HepG2 (cell line): ENCODE data around the gene AFF4. TPM values are rescaled to one million over a fixed set of nuclear protein-coding genes. Genes with fewer than 3 reads are reported as not detected.
A peak's percentile ranks its signal among the peaks of the same experiment; 100 is the strongest.

Source experiments
- FOSL2 ChIP-seq: sonication (generic); formaldehyde crosslinking; IDR thresholded peaks from 2 replicates; pipeline ENCODE4 v1.4.0; 2020; ENCODE audit warnings: missing genetic modification reagents
- FOXM1 ChIP-seq: sonication (generic); formaldehyde crosslinking; IDR thresholded peaks from 2 replicates; pipeline ENCODE4 v1.5.0; 2020; ENCODE audit warnings: missing genetic modification reagents
- HINFP ChIP-seq: sonication (generic); formaldehyde crosslinking; IDR thresholded peaks from 2 replicates; pipeline ENCODE4 v1.4.0; 2020; ENCODE audit warnings: low read depth, mild to moderate bottlenecking, missing genetic modification reagents
- HNRNPH1 ChIP-seq: fragments of 200-400 bp; formaldehyde crosslinking; optimal IDR thresholded peaks from 2 replicates; pipeline ENCODE3; 2017; ENCODE audit warnings: mild to moderate bottlenecking, low read depth, low read length
- JUNB ChIP-seq: sonication (generic); formaldehyde crosslinking; IDR thresholded peaks from 2 replicates; pipeline ENCODE4 v1.8.0; 2022; ENCODE audit warnings: missing genetic modification reagents, mild to moderate bottlenecking, borderline replicate concordance
- MEF2D ChIP-seq: sonication (generic); formaldehyde crosslinking; IDR thresholded peaks from 2 replicates; pipeline ENCODE4 v1.5.1; 2020; ENCODE audit warnings: mild to moderate bottlenecking, missing genetic modification reagents
- MIXL1 ChIP-seq: IDR thresholded peaks from 2 replicates; pipeline ENCODE4 v1.6.1; 2016
- NFYC ChIP-seq: IDR thresholded peaks from 2 replicates; pipeline ENCODE4 v1.6.1; 2016; ENCODE audit warnings: missing genetic modification reagents, missing compliant biosample characterization
- NR2C2 ChIP-seq: sonication (generic); formaldehyde crosslinking; IDR thresholded peaks from 2 replicates; pipeline ENCODE4 v1.4.0; 2020; ENCODE audit warnings: missing genetic modification reagents, mild to moderate bottlenecking, moderate library complexity, borderline replicate concordance
- SP1 ChIP-seq, 2 experiments: fragments of 450-650 bp in 1 of 2; sonication (generic) in 1 of 2; formaldehyde crosslinking in 1 of 2; IDR thresholded peaks; 2 replicates each; pipeline versions ENCODE4 v1.4.0 to v1.6.1; 2016 to 2020; ENCODE audit warnings: missing genetic modification reagents in 1 of 2
- SSRP1 ChIP-seq: IDR thresholded peaks from 2 replicates; pipeline ENCODE4 v1.6.1; 2016; ENCODE audit warnings: control low read depth
- THRA ChIP-seq: sonication (generic); formaldehyde crosslinking; IDR thresholded peaks from 2 replicates; pipeline ENCODE4 v1.4.0; 2020; ENCODE audit warnings: missing genetic modification reagents, borderline replicate concordance
- TIGD3 ChIP-seq: sonication (generic); formaldehyde crosslinking; IDR thresholded peaks from 2 replicates; pipeline ENCODE4 v1.5.1; 2020; ENCODE audit warnings: mild to moderate bottlenecking, missing genetic modification reagents, borderline replicate concordance
- ZBTB7B ChIP-seq: sonication (generic); formaldehyde crosslinking; IDR thresholded peaks from 2 replicates; pipeline ENCODE4 v1.4.0; 2020; ENCODE audit warnings: missing genetic modification reagents
- ZNF101 ChIP-seq: sonication (generic); formaldehyde crosslinking; IDR thresholded peaks from 2 replicates; pipeline ENCODE4 v1.4.0; 2020; ENCODE audit warnings: mild to moderate bottlenecking, low read depth, missing genetic modification reagents, borderline replicate concordance
- ZNF230 ChIP-seq: sonication (generic); formaldehyde crosslinking; IDR thresholded peaks from 2 replicates; pipeline ENCODE4 v1.4.0; 2020; ENCODE audit warnings: mild to moderate bottlenecking, missing genetic modification reagents
- ZNF263 ChIP-seq: sonication (generic); formaldehyde crosslinking; IDR thresholded peaks from 2 replicates; pipeline ENCODE4 v1.4.0; 2020; ENCODE audit warnings: missing genetic modification reagents
- ZNF614 ChIP-seq: IDR thresholded peaks from 2 replicates; pipeline ENCODE4 v1.6.1; 2018; ENCODE audit warnings: missing biosample characterization, missing genetic modification reagents, inconsistent platforms, borderline replicate concordance
- ZNF766 ChIP-seq: sonication (generic); formaldehyde crosslinking; IDR thresholded peaks from 2 replicates; pipeline ENCODE4 v1.5.0; 2020; ENCODE audit warnings: missing genetic modification reagents, borderline replicate concordance
- polyA plus RNA-seq, 8 experiments: library from polyadenylated mRNA; depleted of rRNA in 3 of 8; stranded (reverse) in 7 of 8; unstranded in 1 of 8; fragments of >200 nt; fragmentation: Illumina TruSeq in 4 of 8; extraction: Trizol in 4 of 8; gene quantifications; 2 replicates each; pipeline versions ENCODE4 v1.2.1 to v1.2.3, GENCODE V29; 2011 to 2016; ENCODE audit warnings: low read depth in 4 of 8, missing spikeins in 1 of 8, mixed read lengths in 1 of 8; ENCODE audit not compliant: insufficient read depth in 1 of 8
- total RNA-seq, 5 experiments: library from RNA; depleted of rRNA; stranded (reverse); fragments of >200 nt; fragmentation: Illumina TruSeq; extraction: Trizol; gene quantifications; 2 replicates each; pipeline ENCODE4 v1.2.3, GENCODE V29; 2016; ENCODE audit warnings: low read depth in 1 of 5
- TF ChIP-seq, protein P1 (sequence below): sonication (generic); formaldehyde crosslinking; IDR thresholded peaks from 2 replicates; pipeline ENCODE4 v1.4.0; 2020; ENCODE audit warnings: mild to moderate bottlenecking, missing genetic modification reagents, borderline replicate concordance

Gene AFF4
- total and polyA plus RNA-seq, 2 of the 13 experiments (the other 11 are each of a cell fraction or from before 2014, with no cell fraction given) = 22.1 to 25.5 TPM

- TF ChIP-seq ZBTB7B (CRISPR knock-in tag) = peak; percentile 65; the same call in 1 of the 2 replicates
- peak; percentile 81 for TF ChIP-seq MIXL1 (CRISPR knock-in tag)
- TF ChIP-seq FOXM1 = no peak
- TF ChIP-seq ZNF766 = no peak
- peak; percentile 91; the same call in 1 of the 2 replicates for TF ChIP-seq MEF2D
- peak; percentile 20; the same call in 1 of the 2 replicates for TF ChIP-seq ZNF230 (CRISPR knock-in tag)
- peak; percentile 68; the same call in 1 of the 2 replicates for TF ChIP-seq THRA (CRISPR knock-in tag)
- TF ChIP-seq ZNF101 = no peak
- no peak for TF ChIP-seq SP1 (IDR thresholded peaks at IDR 0.05)
- TF ChIP-seq SP1 (CRISPR knock-in tag; IDR thresholded peaks at IDR 0.05) = no peak
- peak; percentile 81; the same call in 1 of the 2 replicates for TF ChIP-seq SSRP1 (CRISPR knock-in tag)
- TF ChIP-seq HNRNPH1 = no peak
- TF ChIP-seq, protein P1, sequence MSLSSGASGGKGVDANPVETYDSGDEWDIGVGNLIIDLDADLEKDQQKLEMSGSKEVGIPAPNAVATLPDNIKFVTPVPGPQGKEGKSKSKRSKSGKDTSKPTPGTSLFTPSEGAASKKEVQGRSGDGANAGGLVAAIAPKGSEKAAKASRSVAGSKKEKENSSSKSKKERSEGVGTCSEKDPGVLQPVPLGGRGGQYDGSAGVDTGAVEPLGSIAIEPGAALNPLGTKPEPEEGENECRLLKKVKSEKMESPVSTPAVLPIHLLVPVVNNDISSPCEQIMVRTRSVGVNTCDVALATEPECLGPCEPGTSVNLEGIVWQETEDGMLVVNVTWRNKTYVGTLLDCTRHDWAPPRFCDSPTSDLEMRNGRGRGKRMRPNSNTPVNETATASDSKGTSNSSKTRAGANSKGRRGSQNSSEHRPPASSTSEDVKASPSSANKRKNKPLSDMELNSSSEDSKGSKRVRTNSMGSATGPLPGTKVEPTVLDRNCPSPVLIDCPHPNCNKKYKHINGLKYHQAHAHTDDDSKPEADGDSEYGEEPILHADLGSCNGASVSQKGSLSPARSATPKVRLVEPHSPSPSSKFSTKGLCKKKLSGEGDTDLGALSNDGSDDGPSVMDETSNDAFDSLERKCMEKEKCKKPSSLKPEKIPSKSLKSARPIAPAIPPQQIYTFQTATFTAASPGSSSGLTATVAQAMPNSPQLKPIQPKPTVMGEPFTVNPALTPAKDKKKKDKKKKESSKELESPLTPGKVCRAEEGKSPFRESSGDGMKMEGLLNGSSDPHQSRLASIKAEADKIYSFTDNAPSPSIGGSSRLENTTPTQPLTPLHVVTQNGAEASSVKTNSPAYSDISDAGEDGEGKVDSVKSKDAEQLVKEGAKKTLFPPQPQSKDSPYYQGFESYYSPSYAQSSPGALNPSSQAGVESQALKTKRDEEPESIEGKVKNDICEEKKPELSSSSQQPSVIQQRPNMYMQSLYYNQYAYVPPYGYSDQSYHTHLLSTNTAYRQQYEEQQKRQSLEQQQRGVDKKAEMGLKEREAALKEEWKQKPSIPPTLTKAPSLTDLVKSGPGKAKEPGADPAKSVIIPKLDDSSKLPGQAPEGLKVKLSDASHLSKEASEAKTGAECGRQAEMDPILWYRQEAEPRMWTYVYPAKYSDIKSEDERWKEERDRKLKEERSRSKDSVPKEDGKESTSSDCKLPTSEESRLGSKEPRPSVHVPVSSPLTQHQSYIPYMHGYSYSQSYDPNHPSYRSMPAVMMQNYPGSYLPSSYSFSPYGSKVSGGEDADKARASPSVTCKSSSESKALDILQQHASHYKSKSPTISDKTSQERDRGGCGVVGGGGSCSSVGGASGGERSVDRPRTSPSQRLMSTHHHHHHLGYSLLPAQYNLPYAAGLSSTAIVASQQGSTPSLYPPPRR (CRISPR knock-in tag) = peak; percentile 81; the same call in 1 of the 2 replicates
- 0 out of 2 replicates have a peak, but pooled peaks have one; percentile 24 for TF ChIP-seq NFYC
- peak; percentile 35; the same call in 1 of the 2 replicates for TF ChIP-seq ZNF263 (CRISPR knock-in tag)
- TF ChIP-seq JUNB (CRISPR knock-in tag) = peak; percentile 52
- TF ChIP-seq NR2C2 (CRISPR knock-in tag) = peak; percentile 47; the same call in 1 of the 2 replicates
- TF ChIP-seq HINFP = no peak
- TF ChIP-seq FOSL2 (CRISPR knock-in tag) = peak; percentile 45; the same call in 1 of the 2 replicates
- 0 out of 2 replicates have a peak, but pooled peaks have one; percentile 24 for TF ChIP-seq TIGD3 (CRISPR knock-in tag)
- peak; percentile 28; the same call in 1 of the 2 replicates for TF ChIP-seq ZNF614 (CRISPR knock-in tag)
Observed at GRCh38 chr5:132873119-132873929, 90.1 kb downstream of the AFF4 start, which contains the start of gene LEAP2 (continued).
